ENCODE results near the gene EXOSC1.
"Not testable (repeated sequence)": the region's sequence is repeated elsewhere in the genome, so short reads cannot be mapped to it uniquely, and the experiment has no call there.

Gene EXOSC1

GRCh38 chr10:97475936-97476594, 30.3 kb upstream of the EXOSC1 start:
- Histone ChIP-seq H3K36me3 (ENCODE audit: insufficient read depth, low read length) (peaks cover 87% of the 10 kb centered on the region), H3K9ac (ENCODE audit: low read length) (no peak overlapping the region), H3K4me1 (ENCODE audit: insufficient read depth, low read length) (no peaks in the 10 kb centered on the region), H3K27ac (ENCODE audit: low read depth, low read length) (no peak overlapping the region), H3K9me3 (ENCODE audit: low read length) (no peaks in the 10 kb centered on the region), H3K27me3 (ENCODE audit: control insufficient read depth in 1 of 2, insufficient read depth in 2 of 2, low read length in 2 of 2) (no peaks in the 10 kb centered on the region), H3K4me3 (ENCODE audit: low read depth in 1 of 2, low read length in 2 of 2) (no peak overlapping the region)

GRCh38 chr10:97474918-97475317, 29.1 kb upstream of the EXOSC1 start:
- Histone ChIP-seq H3K9ac (ENCODE audit: low read length) (no peak overlapping the region), H3K36me3 (ENCODE audit: insufficient read depth, low read length) (peaks cover 86% of the 10 kb centered on the region), H3K4me3 (ENCODE audit: low read depth in 1 of 2, low read length in 2 of 2) (no peak overlapping the region), H3K4me1 (ENCODE audit: insufficient read depth, low read length) (no peaks in the 10 kb centered on the region), H3K9me3 (ENCODE audit: low read length) (no peaks in the 10 kb centered on the region), H3K27ac (ENCODE audit: low read depth, low read length) (no peak overlapping the region), H3K27me3 (ENCODE audit: control insufficient read depth in 1 of 2, insufficient read depth in 2 of 2, low read length in 2 of 2) (no peaks in the 10 kb centered on the region)

- not testable (repeated sequence) for H3K4me1 ChIP-seq (ENCODE audit: insufficient read depth, low read length); H3K27me3 ChIP-seq (ENCODE audit: control insufficient read depth in 1 of 2, insufficient read depth in 2 of 2, low read length in 2 of 2); H3K9ac ChIP-seq (ENCODE audit: low read length); H3K9me3 ChIP-seq (ENCODE audit: low read length); H3K4me3 ChIP-seq (ENCODE audit: low read depth in 1 of 2, low read length in 2 of 2); H3K27ac ChIP-seq (ENCODE audit: low read depth, low read length)
- peaks cover 92% of the 10 kb centered on the region for H3K36me3 ChIP-seq (ENCODE audit: insufficient read depth, low read length)
Observed at GRCh38 chr10:97468781-97469180, 23.0 kb upstream of the EXOSC1 start.

DNA sequence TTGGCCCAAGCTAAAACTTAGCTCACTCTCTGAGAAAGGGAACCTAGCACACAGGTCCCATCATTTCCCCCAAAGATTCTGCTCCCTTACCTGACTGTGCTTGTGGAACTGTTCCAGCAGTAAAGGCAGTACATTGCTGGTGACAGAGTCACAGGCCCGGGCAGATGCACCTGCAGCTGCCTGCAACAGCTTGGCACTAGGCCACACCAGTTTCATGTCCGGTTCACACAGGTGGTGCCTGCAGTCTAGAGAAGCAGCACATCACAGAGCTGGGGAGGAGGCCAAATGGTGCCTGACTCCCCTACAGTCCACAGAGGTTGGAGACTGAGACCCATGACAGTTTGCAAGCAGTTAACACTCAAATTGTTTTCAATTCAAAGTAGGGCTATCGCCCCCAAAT, 22.4 kb upstream of the EXOSC1 start:
- H3K27me3 ChIP-seq (ENCODE audit: control insufficient read depth in 1 of 2, insufficient read depth in 2 of 2, low read length in 2 of 2) = no peaks in the 10 kb centered on the region
- no peak overlapping the region for H3K27ac ChIP-seq (ENCODE audit: low read depth, low read length)
- H3K36me3 ChIP-seq (ENCODE audit: insufficient read depth, low read length) = peaks cover 92% of the 10 kb centered on the region
- no peak overlapping the region for H3K9ac ChIP-seq (ENCODE audit: low read length)
- H3K4me3 ChIP-seq (ENCODE audit: low read depth in 1 of 2, low read length in 2 of 2) = no peak overlapping the region
- no peaks in the 10 kb centered on the region for H3K9me3 ChIP-seq (ENCODE audit: low read length)
- no peaks in the 10 kb centered on the region for H3K4me1 ChIP-seq (ENCODE audit: insufficient read depth, low read length)

DNA sequence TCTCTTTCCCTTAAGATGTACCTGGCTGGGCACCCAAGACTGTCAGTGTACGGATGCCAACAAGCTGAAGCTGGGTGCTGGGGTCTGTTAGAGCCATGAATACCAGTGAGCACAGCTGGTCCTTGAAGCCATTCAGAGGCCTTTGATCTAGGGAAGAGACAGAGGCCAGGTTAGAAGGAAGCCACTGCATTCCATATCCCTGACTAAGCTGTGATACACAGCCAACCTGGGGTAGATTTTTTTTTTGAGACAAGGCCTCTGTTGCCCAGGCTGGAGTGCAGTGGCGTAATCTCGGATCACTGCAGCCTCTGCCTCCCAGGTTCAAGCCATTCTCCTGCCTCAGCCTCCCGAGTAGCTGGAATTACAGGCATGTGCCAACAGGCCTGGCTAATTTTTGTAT, 20.9 kb upstream of the EXOSC1 start:
- no peak overlapping the region for H3K27ac ChIP-seq (ENCODE audit: low read depth, low read length)
- peaks cover 92% of the 10 kb centered on the region for H3K36me3 ChIP-seq (ENCODE audit: insufficient read depth, low read length)

DNA sequence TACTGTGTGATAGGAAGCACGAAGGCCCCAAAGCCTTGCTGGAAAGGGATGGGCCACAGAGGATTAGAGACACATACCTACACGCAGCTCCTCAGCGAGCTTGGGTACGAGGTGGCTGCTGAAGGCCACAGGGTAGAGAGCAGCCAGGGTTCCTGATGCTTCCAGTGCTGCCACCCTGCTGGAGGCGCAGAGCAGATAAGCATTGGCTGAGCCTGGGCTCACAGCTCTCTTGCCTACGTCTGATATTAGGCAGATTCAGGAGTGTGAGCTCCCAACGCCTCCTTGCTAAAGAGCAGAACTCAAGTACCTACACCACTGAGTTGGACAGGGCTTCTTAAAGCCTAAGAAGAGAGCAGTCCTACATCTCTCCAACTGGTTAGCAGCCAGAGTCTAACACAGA, 20.2 kb upstream of the EXOSC1 start:
- Histone ChIP-seq H3K4me3 (ENCODE audit: low read depth in 1 of 2, low read length in 2 of 2) (no peak overlapping the region), H3K9ac (ENCODE audit: low read length) (no peak overlapping the region), H3K27me3 (ENCODE audit: control insufficient read depth in 1 of 2, insufficient read depth in 2 of 2, low read length in 2 of 2) (no peaks in the 10 kb centered on the region), H3K9me3 (ENCODE audit: low read length) (no peaks in the 10 kb centered on the region), H3K36me3 (ENCODE audit: insufficient read depth, low read length) (peaks cover 98% of the 10 kb centered on the region), H3K27ac (ENCODE audit: low read depth, low read length) (no peak overlapping the region), H3K4me1 (ENCODE audit: insufficient read depth, low read length) (peaks cover under 1% of the 10 kb centered on the region)

More for the DNA sequence above, 20.9 kb upstream of the EXOSC1 start:
- H3K4me1 ChIP-seq (ENCODE audit: insufficient read depth, low read length) = no peaks in the 10 kb centered on the region
- H3K4me3 ChIP-seq (ENCODE audit: low read depth in 1 of 2, low read length in 2 of 2) = no peak overlapping the region
- no peaks in the 10 kb centered on the region for H3K9me3 ChIP-seq (ENCODE audit: low read length)
- no peak overlapping the region for H3K9ac ChIP-seq (ENCODE audit: low read length)
- no peaks in the 10 kb centered on the region for H3K27me3 ChIP-seq (ENCODE audit: control insufficient read depth in 1 of 2, insufficient read depth in 2 of 2, low read length in 2 of 2)

DNA sequence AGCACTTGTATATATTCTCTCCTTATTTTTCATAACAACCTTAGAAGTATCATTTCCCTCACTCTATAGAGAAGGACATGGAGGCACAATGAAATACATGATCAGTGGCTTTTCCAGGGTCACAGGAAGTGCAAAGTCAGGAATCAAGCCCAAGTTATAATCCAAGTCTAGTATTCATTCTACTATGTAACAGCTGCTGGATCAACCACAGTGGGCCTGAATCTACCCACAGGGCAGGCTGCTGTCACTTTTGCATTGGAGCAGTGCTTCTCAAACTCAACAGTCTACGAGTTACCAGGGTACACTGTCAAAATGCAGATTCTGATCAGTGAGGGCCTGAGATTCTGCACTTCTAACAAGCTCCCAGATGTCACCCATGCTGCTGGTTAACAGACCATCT, 18.4 kb upstream of the EXOSC1 start:
- Histone ChIP-seq H3K27me3 (ENCODE audit: control insufficient read depth in 1 of 2, insufficient read depth in 2 of 2, low read length in 2 of 2) (no peaks in the 10 kb centered on the region), H3K9ac (ENCODE audit: low read length) (no peak overlapping the region), H3K27ac (ENCODE audit: low read depth, low read length) (no peak overlapping the region), H3K36me3 (ENCODE audit: insufficient read depth, low read length) (peaks cover 99% of the 10 kb centered on the region), H3K9me3 (ENCODE audit: low read length) (no peaks in the 10 kb centered on the region), H3K4me1 (ENCODE audit: insufficient read depth, low read length) (peaks cover 5% of the 10 kb centered on the region), H3K4me3 (ENCODE audit: low read depth in 1 of 2, low read length in 2 of 2) (no peak overlapping the region)

- Histone ChIP-seq H3K9me3 (ENCODE audit: low read length) (no peaks in the 10 kb centered on the region), H3K9ac (ENCODE audit: low read length) (no peak overlapping the region), H3K4me3 (ENCODE audit: low read depth in 1 of 2, low read length in 2 of 2) (no peak overlapping the region), H3K27me3 (ENCODE audit: control insufficient read depth in 1 of 2, insufficient read depth in 2 of 2, low read length in 2 of 2) (no peaks in the 10 kb centered on the region), H3K36me3 (ENCODE audit: insufficient read depth, low read length) (peaks cover 99% of the 10 kb centered on the region), H3K4me1 (ENCODE audit: insufficient read depth, low read length) (peaks cover 5% of the 10 kb centered on the region), H3K27ac (ENCODE audit: low read depth, low read length) (no peak overlapping the region)
Observed at GRCh38 chr10:97463363-97464132, 17.7 kb upstream of the EXOSC1 start.

DNA sequence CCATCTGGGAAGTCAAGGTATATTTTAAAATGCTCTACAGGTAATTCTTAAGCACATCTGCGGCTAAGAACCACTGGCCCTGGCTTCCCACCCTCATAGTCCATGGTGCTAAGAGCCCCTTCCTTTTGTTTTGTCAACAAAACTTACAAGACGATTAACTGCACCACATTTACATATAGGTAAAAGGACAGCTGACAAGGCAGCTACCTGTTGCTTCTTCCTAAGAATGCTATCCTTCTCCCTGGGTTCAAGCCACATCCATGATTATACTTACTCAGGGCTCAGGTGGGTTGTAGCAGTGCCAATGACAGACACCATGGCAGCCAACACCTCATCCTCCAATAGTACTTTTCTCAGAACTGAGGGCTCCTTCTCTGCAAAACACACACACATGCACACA, 16.5 kb upstream of the EXOSC1 start:
- Histone ChIP-seq H3K4me1 (ENCODE audit: insufficient read depth, low read length) (peaks cover 5% of the 10 kb centered on the region), H3K27me3 (ENCODE audit: control insufficient read depth in 1 of 2, insufficient read depth in 2 of 2, low read length in 2 of 2) (no peaks in the 10 kb centered on the region), H3K27ac (ENCODE audit: low read depth, low read length) (no peak overlapping the region), H3K9me3 (ENCODE audit: low read length) (no peaks in the 10 kb centered on the region), H3K4me3 (ENCODE audit: low read depth in 1 of 2, low read length in 2 of 2) (no peak overlapping the region), H3K9ac (ENCODE audit: low read length) (no peak overlapping the region), H3K36me3 (ENCODE audit: insufficient read depth, low read length) (peaks cover 95% of the 10 kb centered on the region)

DNA sequence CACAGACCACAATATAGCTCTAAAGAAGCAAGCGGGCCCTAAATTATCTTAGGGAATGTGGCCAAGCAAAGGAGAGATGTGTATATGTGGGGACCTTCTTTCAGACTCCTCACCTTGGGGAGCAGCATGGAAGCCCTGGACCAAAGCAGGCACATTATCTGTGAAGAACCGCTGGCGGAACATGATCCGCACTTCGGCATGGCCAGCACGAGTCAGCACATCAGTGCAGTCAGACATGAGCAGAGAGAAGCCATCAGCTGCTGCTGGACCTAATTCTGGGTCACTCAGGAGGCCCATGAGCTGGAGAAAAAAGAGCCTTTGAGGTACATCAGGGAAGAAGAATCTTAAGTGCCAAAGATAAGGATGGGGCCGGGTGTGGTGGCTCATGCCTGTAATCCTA, 14.1 kb upstream of the EXOSC1 start:
- Histone ChIP-seq H3K9ac (ENCODE audit: low read length) (no peak overlapping the region), H3K4me3 (ENCODE audit: low read depth in 1 of 2, low read length in 2 of 2) (no peak overlapping the region), H3K36me3 (ENCODE audit: insufficient read depth, low read length) (peaks cover 94% of the 10 kb centered on the region), H3K27ac (ENCODE audit: low read depth, low read length) (no peak overlapping the region), H3K9me3 (ENCODE audit: low read length) (no peaks in the 10 kb centered on the region), H3K4me1 (ENCODE audit: insufficient read depth, low read length) (peaks cover 5% of the 10 kb centered on the region), H3K27me3 (ENCODE audit: control insufficient read depth in 1 of 2, insufficient read depth in 2 of 2, low read length in 2 of 2) (no peaks in the 10 kb centered on the region)

DNA sequence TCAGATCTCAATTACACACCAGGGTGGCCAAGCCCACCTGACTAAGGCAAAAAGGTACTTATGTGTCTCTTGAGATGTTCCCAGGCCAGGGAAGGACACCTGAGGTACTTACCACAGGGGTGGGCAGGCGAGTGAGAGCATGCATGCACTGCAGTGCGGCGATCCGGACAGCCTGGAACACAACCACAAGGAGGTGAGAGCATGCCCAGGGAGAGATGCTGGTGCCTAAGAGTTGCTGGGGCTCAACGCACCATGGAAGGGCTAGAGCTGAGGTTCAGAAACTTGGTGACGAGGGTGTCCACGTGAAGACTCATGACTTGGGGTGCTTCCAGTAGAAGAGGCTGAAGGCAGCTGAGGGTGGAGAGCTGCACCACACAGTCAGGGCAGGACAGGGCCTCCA, 13.3 kb upstream of the EXOSC1 start:
- no peak overlapping the region for H3K27ac ChIP-seq (ENCODE audit: low read depth, low read length)
- no peaks in the 10 kb centered on the region for H3K27me3 ChIP-seq (ENCODE audit: control insufficient read depth in 1 of 2, insufficient read depth in 2 of 2, low read length in 2 of 2)
- H3K4me3 ChIP-seq (ENCODE audit: low read depth in 1 of 2, low read length in 2 of 2) = no peak overlapping the region
- H3K36me3 ChIP-seq (ENCODE audit: insufficient read depth, low read length) = peaks cover 93% of the 10 kb centered on the region
- no peak overlapping the region for H3K9ac ChIP-seq (ENCODE audit: low read length)
- H3K4me1 ChIP-seq (ENCODE audit: insufficient read depth, low read length) = peaks cover 5% of the 10 kb centered on the region
- no peaks in the 10 kb centered on the region for H3K9me3 ChIP-seq (ENCODE audit: low read length)

DNA sequence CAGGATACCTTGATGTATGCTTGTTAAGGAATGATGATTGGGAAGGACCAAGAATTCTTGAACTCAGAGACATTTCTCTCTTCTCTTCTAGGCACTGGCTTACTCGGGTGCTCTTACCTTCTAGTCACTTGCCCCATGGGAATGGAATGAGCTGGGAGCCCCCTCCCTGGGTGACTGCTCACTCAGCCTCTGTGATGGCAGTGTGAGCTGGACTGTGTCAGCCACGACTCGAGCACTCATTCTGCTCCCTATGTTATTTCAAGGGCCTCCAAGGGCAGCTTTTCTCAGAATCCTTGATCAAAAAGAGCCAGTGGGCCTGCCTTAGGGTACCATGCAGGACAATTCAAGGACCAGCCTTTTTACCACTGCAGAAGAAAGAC, 10.9 kb upstream of the EXOSC1 start:
- H3K4me3 ChIP-seq (ENCODE audit: low read depth in 1 of 2, low read length in 2 of 2) = no peak overlapping the region
- peaks cover 86% of the 10 kb centered on the region for H3K36me3 ChIP-seq (ENCODE audit: insufficient read depth, low read length)
- no peak overlapping the region for H3K9ac ChIP-seq (ENCODE audit: low read length)
- no peaks in the 10 kb centered on the region for H3K9me3 ChIP-seq (ENCODE audit: low read length)
- peaks cover 5% of the 10 kb centered on the region for H3K4me1 ChIP-seq (ENCODE audit: insufficient read depth, low read length)
- H3K27me3 ChIP-seq (ENCODE audit: control insufficient read depth in 1 of 2, insufficient read depth in 2 of 2, low read length in 2 of 2) = no peaks in the 10 kb centered on the region
- H3K27ac ChIP-seq (ENCODE audit: low read depth, low read length) = no peak overlapping the region
